HG03432 (cell line): Measurements from ENCODE around the gene ARSK.

Experiments used
- ATAC-seq: cut with Tn5 transposase; IDR thresholded peaks from one replicate; pipeline ENCODE4 v1.9.1; 2021; ENCODE audit warnings: mild to moderate bottlenecking, moderate library complexity; ENCODE audit not compliant: unreplicated experiment

Gene ARSK

GRCh38 chr5:95646569-95647431, 91.9 kb downstream of the ARSK start, which contains the start of gene RFESD:
Gene RFESD, plus strand, starts transcription at chr5:95646777. Its CDS starts 5,495 bp downstream, at chr5:95652272.
- peak; percentile 99 for ATAC-seq

GRCh38 chr5:95647886-95648860, 93.3 kb downstream of the ARSK start:
- ATAC-seq, result no peak

- ATAC-seq, result no peak
These were observed 94.4 kb downstream of the ARSK start for GRCh38 chr5:95649274-95649673.

- ATAC-seq, result no peak
These were observed 95.1 kb downstream of the ARSK start for GRCh38 chr5:95649842-95650620.

- no peak for ATAC-seq
These were observed 97.9 kb downstream of the ARSK start for GRCh38 chr5:95652849-95653248.

GRCh38 chr5:95654196-95654595, 99.3 kb downstream of the ARSK start:
- ATAC-seq, result no peak
